Thoracic aorta endothelial cell (primary cell): ENCODE measurements around the gene SETMAR. TPM values are rescaled to one million over a fixed set of nuclear protein-coding genes. Genes with fewer than 3 reads are reported as not detected.

Source experiments
- total RNA-seq: library from RNA; depleted of rRNA; stranded (reverse); fragments of >200 nt; gene quantifications from 2 replicates; pipeline ENCODE4 v1.2.3, GENCODE V29; 2012

Gene SETMAR
- 16.1 and 18.2 TPM in 2 replicates for total RNA-seq

GRCh38 chr3:4303187-4304123 lies at the start of gene SETMAR:
Gene SETMAR (plus strand): TSS chr3:4303369. CDS start chr3:4303371, 2 bp downstream.

Other genes starting within 250 kb of the SETMAR start
- 48.5 and 58.4 TPM in 2 replicates for gene SUMF1, start 163.9 kb downstream of the SETMAR start, total RNA-seq
- gene ITPR1, start 190.0 kb downstream of the SETMAR start, total RNA-seq = 25.8 and 26.9 TPM in 2 replicates